LNCaP clone FGC (cell line): ENCODE results near the gene ABCG1.

Experiments used
- DNase-seq: peaks from one replicate; pipeline ENCODE4 v3.0.0-alpha.2; 2011; ENCODE audit warnings: low read depth
- H3K4me3 ChIP-seq: 2 replicates; pipeline ENCODE4 v1.5.1; 2011; ENCODE audit warnings: mild to moderate bottlenecking, low read depth, low read length, control low read depth
- CTCF ChIP-seq: IDR thresholded peaks from 2 replicates; pipeline ENCODE4 v1.5.1; 2012; ENCODE audit warnings: mild to moderate bottlenecking; ENCODE audit not compliant: control insufficient read depth, insufficient read depth; ENCODE audit errors: extremely low read depth

ABCG1 gene

GRCh38 chr21:42216726-42217572 lies 2.0 kb upstream of the ABCG1 start:
- no peak for TF ChIP-seq CTCF
- DNase-seq = no peak
- no peak overlapping the region for H3K4me3 ChIP-seq

- no peak for TF ChIP-seq CTCF
- no peak for DNase-seq
- peak overlapping the region; percentile 71 for H3K4me3 ChIP-seq
These were observed 732 bp downstream of the ABCG1 start for GRCh38 chr21:42219606-42220137.

GRCh38 chr21:42220138-42220701 lies 1.3 kb downstream of the ABCG1 start:
- peak; percentile 79 for DNase-seq
- TF ChIP-seq CTCF = no peak
- peak overlapping the region; percentile 71 for H3K4me3 ChIP-seq

GRCh38 chr21:42221581-42222345 lies 2.8 kb downstream of the ABCG1 start:
- no peak for DNase-seq
- TF ChIP-seq CTCF = no peak
- no peak overlapping the region for H3K4me3 ChIP-seq

- no peak for DNase-seq
- no peak for TF ChIP-seq CTCF
- H3K4me3 ChIP-seq = no peak overlapping the region
These were observed 3.4 kb downstream of the ABCG1 start for GRCh38 chr21:42222386-42222785.

GRCh38 chr21:42222821-42223390 lies 4.0 kb downstream of the ABCG1 start:
- no peak for DNase-seq
- H3K4me3 ChIP-seq = no peak overlapping the region
- TF ChIP-seq CTCF = no peak
